Activated T-helper 1 cell treated with anti-CD3 and anti-CD28 coated beads, Interleukin-2, amount 50 U/mL, for 16 hours (primary cell): Measurements from ENCODE around the gene GNS.

ENCODE experiments used
- DNase-seq, 2 donors: peaks; one replicate each; pipeline ENCODE4 v3.0.0-alpha.2; 2020; ENCODE audit warnings: low read depth in 1 of 2, low spot score in 1 of 2

The GNS gene

GRCh38 chr12:64675795-64676194 lies 83.4 kb downstream of the GNS start:
- DNase-seq: no peak

- DNase-seq: peak; percentile 19 to 43
Observed at GRCh38 chr12:64674367-64674922, 84.8 kb downstream of the GNS start.

GRCh38 chr12:64673490-64674169 lies 85.6 kb downstream of the GNS start:
- no peak for DNase-seq

- no peak for DNase-seq
Observed at GRCh38 chr12:64672925-64673409, 86.2 kb downstream of the GNS start.

- DNase-seq: no peak
Observed at GRCh38 chr12:64671681-64672080, 87.5 kb downstream of the GNS start.

GRCh38 chr12:64670919-64671639 lies 88.1 kb downstream of the GNS start:
- DNase-seq: no peak

GRCh38 chr12:64670019-64670418 lies 89.2 kb downstream of the GNS start:
- no peak for DNase-seq

- peak in 1 of 2 donors; percentile 12 for DNase-seq
Observed at GRCh38 chr12:64669270-64669842, 89.8 kb downstream of the GNS start.

- no peak for DNase-seq
Observed at GRCh38 chr12:64667793-64668192, 91.4 kb downstream of the GNS start.

- no peak for DNase-seq
Observed at GRCh38 chr12:64666054-64666914, 92.9 kb downstream of the GNS start.

- peak in 1 of 2 donors; percentile 32 for DNase-seq
Observed at GRCh38 chr12:64665514-64665913, 93.7 kb downstream of the GNS start.
